K562 (cell line): ENCODE measurements around the gene CTBS. TPM values are rescaled to one million over a fixed set of nuclear protein-coding genes. Genes with fewer than 3 reads are reported as not detected.

Experiments used
- CCNT2 ChIP-seq: IDR thresholded peaks from 2 replicates; pipeline ENCODE4 v1.6.1; 2011; ENCODE audit warnings: borderline replicate concordance, low read depth, mild to moderate bottlenecking, moderate library complexity, mixed read lengths, low read length; ENCODE audit not compliant: insufficient read length; ENCODE audit errors: extremely low read depth
- CREBBP ChIP-seq: IDR thresholded peaks from one replicate; pipeline ENCODE4 v1.6.1; 2012; ENCODE audit warnings: low read depth, mild to moderate bottlenecking, control low read depth, inconsistent platforms, low read length
- DPF2 ChIP-seq: fragments of 450-650 bp; IDR thresholded peaks from 2 replicates; pipeline ENCODE4 v1.6.1; 2016
- MLLT1 ChIP-seq, 2 experiments: fragments of 450-650 bp; IDR thresholded peaks; 2 replicates each; pipeline ENCODE4 v1.6.1; 2016
- NR2C2 ChIP-seq, 2 experiments: fragments of 200-800 bp in 1 of 2; sonication (Bioruptor generic) in 1 of 2; sonication (generic) in 1 of 2; formaldehyde crosslinking in 1 of 2; IDR thresholded peaks; 2 replicates each; pipeline versions ENCODE4 v1.6.1 to v1.8.0; 2016 to 2022; ENCODE audit warnings: mild to moderate bottlenecking in 1 of 2, missing compliant biosample characterization in 1 of 2, missing genetic modification characterization in 1 of 2, missing genetic modification reagents in 1 of 2
- POLR2H ChIP-seq: IDR thresholded peaks from 2 replicates; pipeline ENCODE4 v1.6.1; 2016; ENCODE audit warnings: missing genetic modification characterization, low read depth, mild to moderate bottlenecking, control low read depth, missing compliant biosample characterization, moderate library complexity
- YBX1 ChIP-seq: fragments of 450-650 bp; IDR thresholded peaks from 2 replicates; pipeline ENCODE4 v1.7.1; 2016; ENCODE audit warnings: mild to moderate bottlenecking
- ZBTB40 ChIP-seq, 2 experiments: fragments of 450-650 bp in 1 of 2; sonication (generic) in 1 of 2; formaldehyde crosslinking in 1 of 2; IDR thresholded peaks; 2 replicates each; pipeline versions ENCODE4 v1.7.1 to v1.9.0; 2016 to 2022; ENCODE audit warnings: inconsistent platforms in 1 of 2, mild to moderate bottlenecking in 1 of 2, missing genetic modification reagents in 1 of 2
- ZBTB5 ChIP-seq: fragments of 450-650 bp; IDR thresholded peaks from 2 replicates; pipeline ENCODE4 v1.6.1; 2017; ENCODE audit warnings: antibody characterized with exemption
- ZNF395 ChIP-seq: fragments of 200-800 bp; sonication (Bioruptor generic); IDR thresholded peaks from 2 replicates; pipeline ENCODE4 v1.6.1; 2017; ENCODE audit warnings: missing genetic modification characterization, missing compliant biosample characterization
- ZNF766 ChIP-seq: fragments of 200-800 bp; sonication (Bioruptor generic); conservative IDR thresholded peaks from 2 replicates; pipeline ENCODE4 v1.6.1; 2016; ENCODE audit warnings: missing genetic modification characterization, missing compliant biosample characterization
- polyA plus RNA-seq, 8 experiments: library from polyadenylated mRNA; depleted of rRNA in 4 of 8; stranded (reverse) in 5 of 8; unstranded in 3 of 8; fragments of >200 nt; fragmentation: Nextera tagmentation in 2 of 8; fragmentation: Illumina TruSeq in 1 of 8; extraction: Ambion mirVana in 2 of 8; extraction: Trizol in 1 of 8; gene quantifications; 2 replicates each; pipeline versions ENCODE4 v1.2.1 to v1.2.3, GENCODE V29; 2011 to 2014; ENCODE audit warnings: inconsistent platforms in 1 of 8, missing spikeins in 1 of 8
- total RNA-seq, 7 experiments: library from RNA; depleted of rRNA in 6 of 7; stranded (reverse); fragments of >200 nt in 6 of 7; fragmentation: Illumina TruSeq in 2 of 7; extraction: Trizol in 2 of 7; gene quantifications; 2 replicates each; pipeline versions ENCODE4 v1.2.1 to v1.2.3, GENCODE V29; 2011 to 2021; ENCODE audit warnings: low replicate concordance in 1 of 7

Gene CTBS
- total and polyA plus RNA-seq, 9 of the 15 experiments (the other 6 are each of a cell fraction or from before 2014, with no cell fraction given), result 3.0 to 19.8 (median 9.9) TPM

- peak; percentile 56 for TF ChIP-seq ZBTB40 (IDR thresholded peaks at IDR 0.05)
- no peak for TF ChIP-seq ZBTB40 (CRISPR knock-in tag; IDR thresholded peaks at IDR 0.05)
- TF ChIP-seq DPF2, result 0 out of 2 replicates have a peak, but pooled peaks have one; percentile 8
- peak; percentile 19; the same call in 1 of the 2 replicates for TF ChIP-seq ZNF395 (CRISPR knock-in tag)
- TF ChIP-seq ZNF766 (CRISPR knock-in tag), result 0 out of 2 replicates have a peak, but pooled peaks have one; percentile 6
- peak; percentile 87 for TF ChIP-seq CCNT2
- no peak for TF ChIP-seq CREBBP
- TF ChIP-seq NR2C2 (CRISPR knock-in tag; IDR thresholded peaks at IDR 0.05), result no peak
- TF ChIP-seq NR2C2 (tag; IDR thresholded peaks at IDR 0.05), result peak; percentile 76; the same call in 1 of the 2 replicates
- no peak for TF ChIP-seq YBX1
- TF ChIP-seq POLR2H (tag), result peak; percentile 83
- peak; percentile 99 for TF ChIP-seq ZBTB5
- TF ChIP-seq MLLT1 (IDR thresholded peaks at IDR 0.05), result peak in 1 of 2 experiments; percentile 98; a peak in 2 of 4 replicates
Measured at GRCh38 chr1:84506729-84507453, 67.3 kb downstream of the CTBS start (continued).
